LNCAP (cell line): ENCODE data around the gene PJVK.

Experiments
- CTCF ChIP-seq: fragments of 450-650 bp; IDR thresholded peaks from 2 replicates; pipeline ENCODE4 v1.5.1; 2017; ENCODE audit warnings: mild to moderate bottlenecking

PJVK gene

GRCh38 chr2:178414266-178415247 is 36.6 kb upstream of the PJVK start:
- peak; percentile 71 for TF ChIP-seq CTCF

- no peak for TF ChIP-seq CTCF
Measured at GRCh38 chr2:178415979-178416378, 35.2 kb upstream of the PJVK start.

- TF ChIP-seq CTCF: no peak
Measured at GRCh38 chr2:178417916-178418315, 33.3 kb upstream of the PJVK start.

DNA sequence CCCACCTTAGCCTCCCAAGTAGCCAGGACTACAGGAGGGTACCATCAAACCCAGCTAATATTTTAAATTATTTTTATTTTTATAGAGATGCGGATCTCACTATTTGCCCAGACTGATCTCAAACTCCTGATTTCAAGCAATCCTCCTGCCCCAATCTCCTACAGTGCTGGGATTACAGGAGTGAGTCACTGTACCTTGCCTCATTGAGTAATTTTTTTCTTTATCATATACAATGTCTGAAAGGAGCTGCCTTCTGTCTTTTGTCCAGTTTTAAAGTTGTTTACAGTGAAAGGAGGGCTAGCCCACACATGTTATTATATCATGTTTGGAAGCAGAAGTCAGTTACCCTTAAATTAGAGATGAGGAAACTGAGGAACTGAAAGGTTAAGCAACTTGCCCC is 32.8 kb upstream of the PJVK start:
- TF ChIP-seq CTCF: no peak

GRCh38 chr2:178419123-178419522 is 32.1 kb upstream of the PJVK start:
- TF ChIP-seq CTCF: peak; percentile 54

DNA sequence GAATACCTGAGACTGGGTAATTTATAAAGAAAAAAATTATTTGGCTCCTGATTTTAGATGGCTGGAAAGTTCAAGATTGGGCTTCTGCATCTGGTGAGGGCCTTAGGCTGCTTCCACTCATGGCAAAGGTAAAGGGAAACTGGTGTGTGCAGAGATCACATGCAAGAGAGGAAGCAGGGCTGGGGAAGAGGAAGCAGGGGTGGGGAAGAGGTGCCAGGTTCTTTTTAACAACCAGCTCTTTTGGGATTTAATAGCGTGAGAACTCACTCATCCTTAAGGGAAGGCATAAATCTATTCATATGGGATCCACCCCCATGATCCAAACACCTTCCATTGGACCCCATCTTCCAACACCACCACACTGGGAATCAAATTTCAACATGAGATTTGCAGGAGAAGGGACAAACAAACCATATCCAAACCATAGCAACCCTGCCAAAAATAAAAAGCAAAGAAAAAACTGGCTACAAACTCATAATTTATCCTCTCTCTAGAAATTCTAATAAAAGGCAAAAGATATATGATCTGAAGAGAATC is 30.6 kb upstream of the PJVK start:
- no peak for TF ChIP-seq CTCF

GRCh38 chr2:178422097-178422496 is 29.1 kb upstream of the PJVK start:
- no peak for TF ChIP-seq CTCF
